ENCODE measurements around the gene USHBP1. TPM values are rescaled to one million over a fixed set of nuclear protein-coding genes. Genes with fewer than 3 reads are reported as not detected.

USHBP1 gene
- total RNA-seq, 1 experiment from 2014 or later: 0.15 TPM

DNA sequence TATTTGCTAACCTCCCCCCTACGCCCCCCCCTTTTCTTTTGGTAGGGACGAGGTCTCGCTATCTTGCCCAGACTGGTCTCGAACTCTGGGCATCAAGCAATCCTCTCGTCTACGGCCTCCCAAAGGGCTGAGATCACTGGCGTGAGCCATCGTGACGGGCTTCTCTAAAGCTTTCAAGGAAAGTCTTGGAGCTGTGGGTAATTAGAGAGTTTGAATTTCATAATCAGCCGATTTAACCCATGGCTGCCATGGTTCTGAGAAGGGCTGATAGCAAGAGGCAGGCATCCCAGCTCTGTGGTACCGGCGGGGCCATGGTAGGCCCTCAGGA, 39.4 kb upstream of the USHBP1 start:
- H3K9ac ChIP-seq (ENCODE audit: low read length): no peak overlapping the region
- POLR2A ChIA-PET: interaction anchor here (0.9 to 3.1 kb wide), 2 partner anchors 11 to 24 kb away, joined by 3 to 22 read pairs; no protein-coding TSS in a partner anchor
- no peak for DNase-seq (ENCODE audit: low read depth, low spot score)
- peaks cover 12% of the 10 kb centered on the region for H3K79me2 ChIP-seq (ENCODE audit: insufficient read depth, low read length)
- CTCF ChIA-PET: interaction anchor here (2.1 kb wide), 1 partner anchor 12 kb away, joined by 33 read pairs; no protein-coding TSS in a partner anchor
- intact Hi-C loops (cut with micrococcal nuclease): no loop called here
- H3K9me3 ChIP-seq (ENCODE audit: control insufficient read depth in 1 of 2, insufficient read depth in 1 of 2, low read depth in 1 of 2, low read length in 2 of 2): no peaks in the 10 kb centered on the region
- H3K27ac ChIP-seq (ENCODE audit: low read depth, low read length): peak overlapping the region; percentile 25; the same call in 1 of the 2 replicates
- H3K27me3 ChIP-seq (ENCODE audit: insufficient read depth, low read length): no peaks in the 10 kb centered on the region
- peak overlapping the region in 1 of 2 experiments; percentile 54; a peak in 1 of 4 replicates for H3K4me3 ChIP-seq (replicated peaks in 1 of 2; ENCODE audit: low read depth in 1 of 2, low read length in 2 of 2)
- H3K36me3 ChIP-seq (ENCODE audit: control insufficient read depth in 1 of 2, insufficient read depth in 2 of 2, low read length in 2 of 2): no peaks in the 10 kb centered on the region; a peak in 1 of 4 replicates
- no TSS peak for BruUV-seq (replicated peaks)
- H3K4me2 ChIP-seq (ENCODE audit: low read length): peak overlapping the region; percentile 71
- H3K9me2 ChIP-seq (ENCODE audit: insufficient read depth): no peaks in the 10 kb centered on the region
- TF ChIP-seq CEBPB (IDR thresholded peaks at IDR 0.05; ENCODE audit: low read depth): no peak
- no peaks in the 10 kb centered on the region for H4K20me1 ChIP-seq (ENCODE audit: insufficient read depth)
- peaks cover 36 to 59% of the 10 kb centered on the region in 2 experiments for H3K4me1 ChIP-seq (ENCODE audit: control insufficient read depth in 1 of 2, insufficient read depth in 2 of 2, low read length in 2 of 2)
- no peak overlapping the region for H2AFZ ChIP-seq (ENCODE audit: low read depth, low read length, poor library complexity, severe bottlenecking)
- RAD21 ChIA-PET (ENCODE audit: low non-redundant PET in 1 of 2, low total read pairs in 2 of 2, uncharacterized antibody in 2 of 2, unreplicated experiment in 2 of 2): no interaction called here
- no peak for ATAC-seq

DNA sequence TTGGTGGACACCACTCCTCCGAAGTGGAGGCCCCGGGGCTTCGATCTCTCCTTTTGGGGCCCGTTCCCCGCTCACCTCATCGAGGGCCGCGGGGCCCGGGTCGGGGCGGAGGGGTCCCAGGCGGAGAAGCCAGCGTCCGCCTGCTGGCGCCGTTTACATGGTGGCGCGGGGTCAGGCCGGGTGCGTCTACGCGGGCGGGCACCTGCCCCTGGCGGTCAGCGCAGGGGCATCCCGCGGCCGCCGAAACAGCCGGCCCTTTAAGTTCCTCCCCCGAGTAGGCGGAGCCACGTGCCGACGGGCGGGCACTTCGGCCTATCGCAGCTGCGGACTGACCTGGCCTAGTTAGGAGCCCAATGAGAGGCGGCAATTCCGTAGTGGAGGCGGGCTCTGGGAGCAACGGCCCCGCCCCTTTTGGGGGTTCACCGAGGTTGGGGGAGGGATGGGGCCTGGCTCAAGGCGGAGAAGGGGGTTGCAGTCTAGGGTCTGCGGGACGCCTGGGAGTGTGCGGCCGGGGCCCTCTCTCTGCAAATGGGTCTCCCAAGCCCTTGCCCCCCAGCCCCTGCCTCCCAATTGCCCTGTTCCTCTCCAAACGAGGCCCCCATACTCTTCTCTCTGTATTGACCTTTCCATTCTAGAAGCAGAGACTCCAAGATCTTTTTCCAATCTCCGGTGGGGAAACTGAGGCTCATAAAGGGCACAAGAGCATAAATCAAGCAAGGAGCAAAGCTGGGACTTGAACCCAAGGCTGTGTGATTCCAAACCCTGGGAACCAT, 38.8 kb upstream of the USHBP1 start, which contains the start of gene ABHD8:
TSS of gene ABHD8 (minus strand) at position 259 of the 773 bp plus-strand sequence. CDS start 1,809 bp downstream, outside the sequence.
- H2AFZ ChIP-seq (ENCODE audit: low read depth, low read length, poor library complexity, severe bottlenecking): no peak within 1 kb of the TSS
- ChIA-PET CTCF (no interaction called here), RAD21 (ENCODE audit: low non-redundant PET in 1 of 2, low total read pairs in 2 of 2, uncharacterized antibody in 2 of 2, unreplicated experiment in 2 of 2) (no interaction called here), POLR2A (interaction anchor here (0.9 to 3.1 kb wide), 2 partner anchors 10 to 25 kb away, joined by 3 to 22 read pairs; no protein-coding TSS in a partner anchor)
- ATAC-seq: peak; percentile 79
- peaks cover 0 to 2% of the 10 kb centered on the region in 2 experiments; a peak in 1 of 4 replicates for H3K36me3 ChIP-seq (ENCODE audit: control insufficient read depth in 1 of 2, insufficient read depth in 2 of 2, low read length in 2 of 2)
- peak within 1 kb of the TSS; percentile 48 to 54 for H3K4me3 ChIP-seq (replicated peaks in 1 of 2; ENCODE audit: low read depth in 1 of 2, low read length in 2 of 2)
- no TSS peak for BruUV-seq (replicated peaks)
- intact Hi-C loops (cut with micrococcal nuclease): no loop called here
- peak within 1 kb of the TSS; percentile 50; the same call in 1 of the 2 replicates for H3K27ac ChIP-seq (ENCODE audit: low read depth, low read length)
- peak within 1 kb of the TSS; percentile 71 for H3K4me2 ChIP-seq (ENCODE audit: low read length)
- H3K9ac ChIP-seq (ENCODE audit: low read length): peak within 1 kb of the TSS; percentile 55
- H3K9me2 ChIP-seq (ENCODE audit: insufficient read depth): no peaks in the 10 kb centered on the region
- DNase-seq (ENCODE audit: low read depth, low spot score): peak; percentile 92
- peaks cover 36 to 56% of the 10 kb centered on the region in 2 experiments for H3K4me1 ChIP-seq (ENCODE audit: control insufficient read depth in 1 of 2, insufficient read depth in 2 of 2, low read length in 2 of 2)
- H3K79me2 ChIP-seq (ENCODE audit: insufficient read depth, low read length): peaks cover 15% of the 10 kb centered on the region
- H3K27me3 ChIP-seq (ENCODE audit: insufficient read depth, low read length): no peaks in the 10 kb centered on the region
- H3K9me3 ChIP-seq (ENCODE audit: control insufficient read depth in 1 of 2, insufficient read depth in 1 of 2, low read depth in 1 of 2, low read length in 2 of 2): no peaks in the 10 kb centered on the region
- H4K20me1 ChIP-seq (ENCODE audit: insufficient read depth): no peaks in the 10 kb centered on the region
- peak; percentile 96 for TF ChIP-seq SP1 (IDR thresholded peaks at IDR 0.05; ENCODE audit: low read depth)
- no peak for TF ChIP-seq CEBPB (IDR thresholded peaks at IDR 0.05; ENCODE audit: low read depth)
- TF ChIP-seq, protein P1, sequence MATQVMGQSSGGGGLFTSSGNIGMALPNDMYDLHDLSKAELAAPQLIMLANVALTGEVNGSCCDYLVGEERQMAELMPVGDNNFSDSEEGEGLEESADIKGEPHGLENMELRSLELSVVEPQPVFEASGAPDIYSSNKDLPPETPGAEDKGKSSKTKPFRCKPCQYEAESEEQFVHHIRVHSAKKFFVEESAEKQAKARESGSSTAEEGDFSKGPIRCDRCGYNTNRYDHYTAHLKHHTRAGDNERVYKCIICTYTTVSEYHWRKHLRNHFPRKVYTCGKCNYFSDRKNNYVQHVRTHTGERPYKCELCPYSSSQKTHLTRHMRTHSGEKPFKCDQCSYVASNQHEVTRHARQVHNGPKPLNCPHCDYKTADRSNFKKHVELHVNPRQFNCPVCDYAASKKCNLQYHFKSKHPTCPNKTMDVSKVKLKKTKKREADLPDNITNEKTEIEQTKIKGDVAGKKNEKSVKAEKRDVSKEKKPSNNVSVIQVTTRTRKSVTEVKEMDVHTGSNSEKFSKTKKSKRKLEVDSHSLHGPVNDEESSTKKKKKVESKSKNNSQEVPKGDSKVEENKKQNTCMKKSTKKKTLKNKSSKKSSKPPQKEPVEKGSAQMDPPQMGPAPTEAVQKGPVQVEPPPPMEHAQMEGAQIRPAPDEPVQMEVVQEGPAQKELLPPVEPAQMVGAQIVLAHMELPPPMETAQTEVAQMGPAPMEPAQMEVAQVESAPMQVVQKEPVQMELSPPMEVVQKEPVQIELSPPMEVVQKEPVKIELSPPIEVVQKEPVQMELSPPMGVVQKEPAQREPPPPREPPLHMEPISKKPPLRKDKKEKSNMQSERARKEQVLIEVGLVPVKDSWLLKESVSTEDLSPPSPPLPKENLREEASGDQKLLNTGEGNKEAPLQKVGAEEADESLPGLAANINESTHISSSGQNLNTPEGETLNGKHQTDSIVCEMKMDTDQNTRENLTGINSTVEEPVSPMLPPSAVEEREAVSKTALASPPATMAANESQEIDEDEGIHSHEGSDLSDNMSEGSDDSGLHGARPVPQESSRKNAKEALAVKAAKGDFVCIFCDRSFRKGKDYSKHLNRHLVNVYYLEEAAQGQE (IDR thresholded peaks at IDR 0.05; ENCODE audit: low read depth): no peak
- no peak for TF ChIP-seq SIN3A (IDR thresholded peaks at IDR 0.05; ENCODE audit: low read depth)
- TF ChIP-seq RAD21 (IDR thresholded peaks at IDR 0.05; ENCODE audit: low read depth): no peak
- 0 out of 2 replicates have a peak, but pooled peaks have one; percentile 43 for TF ChIP-seq SRF (IDR thresholded peaks at IDR 0.05; ENCODE audit: low read depth)
- TF ChIP-seq EZH2phosphoT487 (IDR thresholded peaks at IDR 0.05; ENCODE audit: borderline replicate concordance): no peak
- peak; percentile 61 for TF ChIP-seq POLR2AphosphoS5 (IDR thresholded peaks at IDR 0.05; ENCODE audit: low read depth, low read length)
- peak; percentile 46 for TF ChIP-seq POLR2A (IDR thresholded peaks at IDR 0.05; ENCODE audit: borderline replicate concordance, extremely low read depth, insufficient read depth, insufficient read length)
- TF ChIP-seq EGR1 (IDR thresholded peaks at IDR 0.05; ENCODE audit: low read depth): peak; percentile 46; the same call in 1 of the 2 replicates
- TF ChIP-seq MAX (IDR thresholded peaks at IDR 0.05): no peak; the same call in 1 of the 2 replicates
- TF ChIP-seq EZH2 (IDR thresholded peaks at IDR 0.05): no peak
- TF ChIP-seq TCF7L2 (IDR thresholded peaks at IDR 0.05; ENCODE audit: borderline replicate concordance, extremely low read depth, insufficient read depth, insufficient read length): no peak
- TF ChIP-seq ZNF274 (IDR thresholded peaks at IDR 0.05; ENCODE audit: low read depth, low read length): no peak
- peak; percentile 26; the same call in 1 of the 2 replicates for TF ChIP-seq ZFX (IDR thresholded peaks at IDR 0.05)
- no peak for TF ChIP-seq FOSL1 (IDR thresholded peaks at IDR 0.05; ENCODE audit: low read depth)
- TF ChIP-seq ATF3 (IDR thresholded peaks at IDR 0.05): no peak

Measured in HCT116 (cell line).